Limb (tissue), 2 donors: ENCODE data around the gene CCDC12.
"Not testable (repeated sequence)": the region's sequence is repeated elsewhere in the genome, so short reads cannot be mapped to it uniquely, and the experiment has no call there.

ENCODE experiments used
- DNase-seq, 2 donors: peaks; one replicate each; pipeline ENCODE4 v3.0.0-alpha.2; 2016; ENCODE audit errors: extremely low spot score in 2 of 2

The CCDC12 gene

DNA sequence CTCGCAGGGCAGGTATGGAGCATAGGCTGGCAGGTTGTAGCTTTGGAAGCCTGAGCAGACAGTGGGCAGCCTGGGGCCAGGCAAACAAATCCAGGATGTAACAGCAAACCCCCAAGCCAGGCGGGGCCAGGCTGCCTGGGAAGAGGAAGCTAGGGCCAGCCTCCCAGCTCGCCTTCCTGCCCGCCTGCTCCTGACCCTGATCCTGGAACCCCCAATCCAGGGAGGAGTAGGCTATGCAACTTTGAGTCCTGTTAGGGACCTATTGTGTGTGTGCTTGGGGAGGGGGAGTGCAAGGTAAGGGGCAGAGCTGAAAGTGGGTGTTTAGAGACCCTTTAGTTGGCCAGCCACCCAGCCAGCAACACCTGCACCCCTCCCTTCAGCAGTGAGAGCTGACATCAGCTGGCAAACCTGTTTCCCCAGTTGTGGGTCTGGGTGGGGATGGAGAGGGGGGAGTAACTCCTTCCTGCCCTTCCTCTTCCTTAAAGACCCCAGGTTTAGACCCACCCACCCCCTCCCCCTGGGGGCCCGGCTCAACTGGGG is 5.5 kb upstream of the CCDC12 start:
- DNase-seq: no peak

GRCh38 chr3:46979958-46980497 is 3.5 kb upstream of the CCDC12 start:
- DNase-seq: no peak

- peak; percentile 86 to 87 for DNase-seq
Observed at GRCh38 chr3:46978985-46979944, 2.7 kb upstream of the CCDC12 start, which contains the start of gene NBEAL2. TSS of gene NBEAL2 (plus strand) at chr3:46979666. CDS start at chr3:46979862, 196 bp downstream.

GRCh38 chr3:46978381-46978780 is 1.8 kb upstream of the CCDC12 start:
- no peak for DNase-seq

- DNase-seq: no peak
Observed at GRCh38 chr3:46977811-46978195, 1.3 kb upstream of the CCDC12 start.

DNA sequence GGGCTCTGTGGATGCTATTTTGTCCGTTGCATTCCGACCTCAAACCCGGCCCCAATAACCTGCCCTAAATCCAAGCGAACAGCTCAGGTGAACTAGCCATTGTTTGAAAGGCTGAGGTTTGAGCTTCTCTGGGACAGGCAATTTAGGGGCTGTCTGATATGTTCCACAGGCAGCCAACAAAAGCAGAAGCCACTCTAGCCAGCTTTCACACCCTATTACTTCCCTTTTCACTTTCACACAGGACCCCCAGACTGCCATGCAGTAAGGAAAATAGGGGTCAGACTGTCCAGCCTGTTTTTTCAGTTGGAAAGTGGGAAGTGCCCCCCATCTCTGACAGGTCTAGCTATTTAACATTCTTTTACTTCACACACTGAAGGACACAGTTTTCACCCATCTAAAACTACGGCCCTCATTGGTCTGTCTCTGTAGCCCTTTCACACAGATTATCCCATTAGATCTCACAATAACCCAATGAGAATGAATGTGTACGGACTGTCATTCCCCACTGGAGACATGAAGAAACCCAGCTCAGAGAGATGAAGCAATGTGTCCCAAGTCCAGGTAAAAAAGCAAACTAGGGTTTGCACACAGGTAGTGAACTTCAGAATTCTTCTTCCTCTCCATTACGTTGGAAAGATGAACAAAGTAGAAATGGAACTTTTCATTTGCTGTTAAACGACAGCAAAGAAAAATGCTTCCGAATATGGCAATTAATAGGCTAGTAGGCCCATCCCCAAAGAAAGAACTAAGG is 1.9 kb downstream of the CCDC12 start:
- DNase-seq: no peak

DNA sequence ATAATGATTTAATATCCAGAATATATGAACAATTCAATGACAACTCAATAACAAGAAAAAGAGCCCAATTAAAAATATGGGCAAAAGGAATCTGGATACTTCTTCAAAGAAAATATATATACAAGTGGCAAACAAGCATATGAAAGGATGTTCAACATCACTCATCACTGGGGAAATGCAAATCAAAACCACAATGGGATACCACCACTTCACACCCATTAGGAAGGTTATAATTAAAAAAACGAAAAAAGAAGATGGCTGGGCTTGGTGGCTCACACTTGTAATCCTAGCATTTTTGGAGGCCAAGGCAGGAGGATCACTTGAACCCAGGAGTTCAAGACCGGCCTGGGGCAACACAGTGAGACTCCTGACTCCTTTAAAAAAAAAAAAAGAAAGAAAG is 4.1 kb downstream of the CCDC12 start:
- no peak for DNase-seq

DNA sequence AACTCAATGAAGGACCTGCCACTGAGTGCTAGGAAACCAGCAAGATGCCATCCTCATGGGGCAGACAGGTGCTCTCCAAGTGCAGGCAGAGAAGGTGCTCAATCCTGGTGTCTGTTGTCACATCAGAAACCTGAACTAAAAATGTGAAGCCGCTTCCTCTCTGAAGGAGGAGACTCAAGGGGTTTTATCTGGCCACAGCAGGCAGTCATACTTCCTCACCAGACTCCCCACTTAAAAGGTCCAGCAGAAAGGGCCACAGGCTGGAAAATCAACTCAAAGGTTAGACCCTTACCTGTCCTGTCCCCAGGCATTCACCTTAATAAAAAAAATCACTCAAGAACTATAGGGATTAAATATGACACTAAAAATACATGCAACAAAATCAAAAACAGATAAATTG is 4.8 kb downstream of the CCDC12 start:
- DNase-seq: no peak

GRCh38 chr3:46971151-46971550 is 5.4 kb downstream of the CCDC12 start:
- no peak for DNase-seq

DNA sequence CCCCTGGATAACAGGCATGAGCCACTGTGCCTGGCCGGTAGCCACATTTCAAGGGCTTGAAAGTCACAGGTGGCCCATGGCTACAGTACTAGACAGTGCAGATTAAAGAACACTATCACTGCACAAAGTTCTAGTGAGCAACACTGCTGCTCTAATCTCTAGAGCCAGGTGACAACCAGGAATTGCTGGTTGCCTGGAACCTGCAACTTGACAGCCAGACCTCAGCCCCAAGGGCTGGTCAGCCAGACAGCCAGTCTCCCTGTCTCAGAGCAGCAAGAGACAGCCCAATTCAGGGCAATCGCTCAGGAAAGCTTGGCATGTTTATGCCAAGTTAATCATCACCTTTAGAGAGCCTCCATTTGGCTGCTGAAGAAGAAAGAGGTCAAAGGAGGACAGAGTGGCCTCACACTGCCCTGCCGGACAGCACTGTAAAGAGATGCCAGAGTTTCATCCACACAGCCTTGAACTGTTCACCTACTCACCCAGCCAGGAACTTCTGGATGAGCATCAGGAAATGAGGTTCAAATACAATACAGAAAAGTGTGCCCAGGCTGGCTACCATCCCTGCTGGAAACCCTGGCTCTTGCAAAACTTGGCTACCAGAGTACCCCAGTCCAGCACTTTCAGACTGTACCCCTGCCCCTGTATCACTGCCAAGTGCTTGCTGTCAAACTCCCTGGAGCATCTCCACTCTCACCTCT is 6.0 kb downstream of the CCDC12 start:
- no peak for DNase-seq

GRCh38 chr3:46968783-46969428 is 7.6 kb downstream of the CCDC12 start:
- no peak for DNase-seq

GRCh38 chr3:46966811-46967210 is 9.7 kb downstream of the CCDC12 start:
- no peak for DNase-seq

GRCh38 chr3:46965151-46965550 is 11.4 kb downstream of the CCDC12 start:
- no peak for DNase-seq

- not testable (repeated sequence) for DNase-seq
Observed at GRCh38 chr3:46964038-46964590, 12.4 kb downstream of the CCDC12 start.

GRCh38 chr3:46962990-46963389 is 13.6 kb downstream of the CCDC12 start:
- no peak for DNase-seq

DNA sequence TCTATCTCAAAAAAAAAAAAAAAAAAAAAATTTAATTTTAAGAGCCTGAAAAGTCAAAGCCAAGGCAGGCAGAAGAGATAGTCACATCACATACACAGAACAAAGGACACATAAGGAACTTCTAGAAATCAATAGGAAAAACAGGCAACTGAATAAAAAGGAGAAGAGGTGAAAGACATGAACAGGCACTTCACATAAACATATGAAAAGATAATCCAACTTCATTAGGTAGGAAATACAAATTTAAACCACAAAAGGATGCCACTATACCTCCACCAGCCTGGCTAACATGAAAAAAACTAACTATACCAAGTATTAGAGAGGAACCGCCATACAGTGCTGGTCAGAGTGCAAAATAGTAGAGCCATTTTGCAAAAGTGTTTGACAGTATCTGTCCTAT is 14.1 kb downstream of the CCDC12 start:
- no peak for DNase-seq

DNA sequence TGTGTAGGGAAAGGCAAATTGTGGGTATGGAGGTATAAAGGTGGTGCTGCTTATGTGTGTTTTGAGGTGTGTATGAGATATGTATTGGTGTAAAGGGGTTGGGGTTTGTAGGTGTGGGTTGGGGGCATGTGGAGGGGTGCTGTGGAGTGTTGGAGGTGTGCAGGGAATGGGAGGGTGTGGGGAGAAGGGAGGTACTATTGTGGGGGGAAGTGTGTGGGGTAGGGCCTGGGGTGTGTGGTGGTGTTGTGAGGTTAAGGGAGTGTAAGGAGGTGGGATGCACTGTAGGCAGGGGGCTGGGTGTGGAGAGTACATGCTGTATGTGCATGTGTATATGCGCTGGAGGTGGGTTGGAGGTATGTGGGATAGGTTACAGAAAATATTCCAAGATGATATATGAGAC is 15.7 kb downstream of the CCDC12 start:
- DNase-seq: no peak

DNA sequence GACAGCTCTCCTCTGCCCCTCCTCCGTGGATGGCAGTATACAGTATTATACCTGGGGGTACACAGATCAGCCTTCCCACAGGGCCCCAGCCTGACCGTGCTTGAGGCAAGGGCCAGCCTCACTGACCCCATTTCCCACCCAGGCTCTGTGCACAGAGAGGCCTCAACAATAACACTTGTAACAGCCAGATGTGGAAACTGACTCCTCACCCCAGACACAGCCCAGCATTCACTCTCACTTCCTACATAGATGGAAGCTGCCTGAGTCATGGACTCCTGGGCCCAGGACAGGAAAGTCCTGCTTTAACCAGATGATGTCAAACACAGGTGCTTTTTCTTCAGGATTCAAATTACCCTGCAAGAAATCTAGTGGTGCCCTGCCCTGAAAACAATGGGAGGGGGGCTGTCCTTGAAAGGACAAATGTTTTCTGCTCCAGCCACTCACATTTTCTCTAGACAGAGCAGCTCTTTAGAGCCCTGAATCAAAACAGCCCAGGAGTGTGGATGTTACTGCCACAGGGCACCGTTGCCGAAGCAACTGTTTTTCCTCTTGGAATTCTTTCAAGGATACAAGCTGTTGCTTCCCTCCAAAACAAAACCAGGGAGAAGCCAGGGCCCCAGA is 16.4 kb downstream of the CCDC12 start:
- DNase-seq: no peak

DNA sequence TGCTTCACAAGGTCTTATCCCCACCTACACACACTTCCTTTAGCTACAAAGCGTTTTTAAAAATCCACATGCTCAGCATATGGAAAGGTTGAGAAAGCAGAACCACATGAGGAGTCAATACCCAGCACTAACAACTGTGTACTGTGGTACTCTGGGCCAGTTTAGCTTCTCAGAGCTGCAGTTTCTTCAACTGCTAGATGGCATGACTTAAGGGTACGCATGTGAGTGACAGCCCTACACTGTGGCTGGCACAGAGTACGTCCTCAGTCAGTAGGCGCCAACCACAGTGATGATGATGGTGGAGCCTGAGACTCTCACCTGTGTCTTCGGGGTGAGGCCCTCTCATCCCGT is 17.4 kb downstream of the CCDC12 start:
- no peak for DNase-seq

- DNase-seq: no peak
Observed at GRCh38 chr3:46958467-46959160, 17.9 kb downstream of the CCDC12 start.
